Activated CD4-positive, alpha-beta T cell treated with anti-CD3 and anti-CD28 coated beads for 24 hours (primary cell): ENCODE results near the gene RGPD6.
"Not testable (repeated sequence)": the region's sequence is repeated elsewhere in the genome, so short reads cannot be mapped to it uniquely, and the experiment has no call there.

Experiments
- DNase-seq, 2 donors: peaks; one replicate each; pipeline ENCODE4 v3.0.0-alpha.2; 2020; ENCODE audit warnings: low read depth in 2 of 2

The RGPD6 gene

GRCh38 chr2:110481200-110481599, 95.8 kb downstream of the RGPD6 start:
- not testable (repeated sequence) for DNase-seq

- not testable (repeated sequence) for DNase-seq
Observed at GRCh38 chr2:110480084-110480483, 96.9 kb downstream of the RGPD6 start.

GRCh38 chr2:110477370-110477769, 99.7 kb downstream of the RGPD6 start:
- DNase-seq: not testable (repeated sequence)

- DNase-seq: not testable (repeated sequence)
Observed at GRCh38 chr2:110476952-110477351, 100.1 kb downstream of the RGPD6 start.

GRCh38 chr2:110475627-110476359, 101.2 kb downstream of the RGPD6 start:
- DNase-seq: not testable (repeated sequence)

GRCh38 chr2:110474898-110475297, 102.1 kb downstream of the RGPD6 start:
- not testable (repeated sequence) for DNase-seq

- not testable (repeated sequence) for DNase-seq
Observed at GRCh38 chr2:110473059-110473358, 104.0 kb downstream of the RGPD6 start.

GRCh38 chr2:110472171-110473058, 104.6 kb downstream of the RGPD6 start, which contains the start of gene LIMS4:
Gene LIMS4 (minus strand): TSS chr2:110472816. CDS start chr2:110472778, 38 bp downstream.
- not testable (repeated sequence) for DNase-seq

GRCh38 chr2:110468921-110469320, 108.1 kb downstream of the RGPD6 start:
- not testable (repeated sequence) for DNase-seq

- DNase-seq: not testable (repeated sequence)
Observed at GRCh38 chr2:110465312-110465711, 111.7 kb downstream of the RGPD6 start.
